RWPE2 (cell line): Measurements from ENCODE around the gene MACO1.

Experiments
- ATAC-seq: fragments of 200-7000 bp; cut with Tn5 transposase; 3 replicates; pipeline ENCODE4 v1.9.1; 2021; ENCODE audit warnings: low read depth
- DNase-seq: peaks from one replicate; pipeline ENCODE4 v3.0.0-alpha.2; 2020; ENCODE audit warnings: low spot score
- H3K27ac ChIP-seq: fragments of 450-650 bp; 2 replicates; pipeline ENCODE4 v1.5.1; 2017; ENCODE audit warnings: mild to moderate bottlenecking; ENCODE audit not compliant: poor library complexity, severe bottlenecking
- H3K27me3 ChIP-seq: fragments of 250-450 bp; sonication (Bioruptor Pico); 2 replicates; pipeline ENCODE4 v1.5.1; 2021; ENCODE audit warnings: mild to moderate bottlenecking, moderate library complexity; ENCODE audit not compliant: insufficient read depth, poor library complexity, severe bottlenecking
- H3K36me3 ChIP-seq: fragments of 250-450 bp; sonication (Bioruptor Pico); 2 replicates; pipeline ENCODE4 v1.5.1; 2020; ENCODE audit warnings: low read depth, mild to moderate bottlenecking, moderate library complexity
- H3K4me1 ChIP-seq: fragments of 250-450 bp; sonication (Bioruptor Pico); 2 replicates; pipeline ENCODE4 v1.5.1; 2021; ENCODE audit warnings: mild to moderate bottlenecking, moderate library complexity; ENCODE audit not compliant: insufficient read depth, poor library complexity, severe bottlenecking
- H3K4me3 ChIP-seq: fragments of 250-450 bp; sonication (Bioruptor Pico); 2 replicates; pipeline ENCODE4 v1.5.1; 2021; ENCODE audit warnings: mild to moderate bottlenecking, moderate library complexity; ENCODE audit not compliant: severe bottlenecking
- H3K9me3 ChIP-seq: fragments of 250-450 bp; sonication (Bioruptor Pico); 2 replicates; pipeline ENCODE4 v1.5.1; 2021; ENCODE audit warnings: mild to moderate bottlenecking, moderate library complexity; ENCODE audit not compliant: severe bottlenecking
- TF ChIP-seq, protein P1 (sequence below): fragments of 450-650 bp; IDR thresholded peaks from one replicate; pipeline ENCODE4 v1.5.1; 2017; ENCODE audit warnings: mild to moderate bottlenecking, moderate library complexity; ENCODE audit not compliant: poor library complexity, severe bottlenecking

Gene MACO1

GRCh38 chr1:25546193-25546592 is 115.5 kb downstream of the MACO1 start:
- Histone ChIP-seq H3K9me3 (no peaks in the 10 kb centered on the region), H3K4me3 (no peak overlapping the region), H3K27ac (no peak overlapping the region), H3K36me3 (no peaks in the 10 kb centered on the region), H3K4me1 (peaks cover 21% of the 10 kb centered on the region), H3K27me3 (no peaks in the 10 kb centered on the region)
- ATAC-seq (no peak), DNase-seq (no peak)
- TF ChIP-seq, protein P1, sequence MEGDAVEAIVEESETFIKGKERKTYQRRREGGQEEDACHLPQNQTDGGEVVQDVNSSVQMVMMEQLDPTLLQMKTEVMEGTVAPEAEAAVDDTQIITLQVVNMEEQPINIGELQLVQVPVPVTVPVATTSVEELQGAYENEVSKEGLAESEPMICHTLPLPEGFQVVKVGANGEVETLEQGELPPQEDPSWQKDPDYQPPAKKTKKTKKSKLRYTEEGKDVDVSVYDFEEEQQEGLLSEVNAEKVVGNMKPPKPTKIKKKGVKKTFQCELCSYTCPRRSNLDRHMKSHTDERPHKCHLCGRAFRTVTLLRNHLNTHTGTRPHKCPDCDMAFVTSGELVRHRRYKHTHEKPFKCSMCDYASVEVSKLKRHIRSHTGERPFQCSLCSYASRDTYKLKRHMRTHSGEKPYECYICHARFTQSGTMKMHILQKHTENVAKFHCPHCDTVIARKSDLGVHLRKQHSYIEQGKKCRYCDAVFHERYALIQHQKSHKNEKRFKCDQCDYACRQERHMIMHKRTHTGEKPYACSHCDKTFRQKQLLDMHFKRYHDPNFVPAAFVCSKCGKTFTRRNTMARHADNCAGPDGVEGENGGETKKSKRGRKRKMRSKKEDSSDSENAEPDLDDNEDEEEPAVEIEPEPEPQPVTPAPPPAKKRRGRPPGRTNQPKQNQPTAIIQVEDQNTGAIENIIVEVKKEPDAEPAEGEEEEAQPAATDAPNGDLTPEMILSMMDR, result no peak

- H3K27ac ChIP-seq, result peak overlapping the region; percentile 18
- ATAC-seq, result no peak
- no peaks in the 10 kb centered on the region for H3K27me3 ChIP-seq
- peaks cover 21% of the 10 kb centered on the region for H3K4me1 ChIP-seq
- no peak overlapping the region for H3K4me3 ChIP-seq
- TF ChIP-seq, protein P1, result no peak
- H3K36me3 ChIP-seq, result no peaks in the 10 kb centered on the region
- H3K9me3 ChIP-seq, result no peaks in the 10 kb centered on the region
- DNase-seq, result no peak
Measured at GRCh38 chr1:25548601-25549000, 117.9 kb downstream of the MACO1 start.

GRCh38 chr1:25549273-25550154 is 118.8 kb downstream of the MACO1 start:
- Histone ChIP-seq H3K4me3 (no peak overlapping the region), H3K27ac (peak overlapping the region; percentile 18), H3K9me3 (no peaks in the 10 kb centered on the region), H3K27me3 (no peaks in the 10 kb centered on the region), H3K36me3 (no peaks in the 10 kb centered on the region; the same call in 1 of the 2 replicates), H3K4me1 (peaks cover 21% of the 10 kb centered on the region)
- ATAC-seq (peak; percentile 90), DNase-seq (peak; percentile 80)
- TF ChIP-seq, protein P1, result no peak
